Skeletal muscle tissue (tissue), 4 donors: ENCODE data around the gene ARHGAP18. TPM values are rescaled to one million over a fixed set of nuclear protein-coding genes. Genes with fewer than 3 reads are reported as not detected.

ENCODE experiments used
- H3K27ac ChIP-seq: one replicate; pipeline ENCODE4 v1.7.0; 2013; ENCODE audit warnings: mild to moderate bottlenecking, low read depth, low read length, inconsistent platforms
- H3K27me3 ChIP-seq, 3 donors: one replicate each; pipeline ENCODE4 v1.7.0; 2013; ENCODE audit warnings: low read length in 3 of 3; ENCODE audit not compliant: control insufficient read depth in 3 of 3, insufficient read depth in 3 of 3
- H3K36me3 ChIP-seq, 3 donors: one replicate each; pipeline ENCODE4 v1.7.0; 2013; ENCODE audit warnings: low read length in 3 of 3; ENCODE audit not compliant: control insufficient read depth in 3 of 3, insufficient read depth in 3 of 3
- H3K4me1 ChIP-seq, 3 donors: one replicate each; pipeline ENCODE4 v1.7.0; 2013; ENCODE audit warnings: low read length in 3 of 3, mild to moderate bottlenecking in 3 of 3; ENCODE audit not compliant: control insufficient read depth in 3 of 3, insufficient read depth in 3 of 3
- H3K4me3 ChIP-seq, 3 donors: one replicate each; pipeline ENCODE4 v1.7.0; 2013; ENCODE audit warnings: low read length in 3 of 3
- H3K9ac ChIP-seq, 3 donors: one replicate each; pipeline ENCODE4 v1.7.0; 2013; ENCODE audit warnings: low read length in 3 of 3, mild to moderate bottlenecking in 3 of 3, moderate library complexity in 2 of 3, low read depth in 1 of 3
- H3K9me3 ChIP-seq, 3 donors: one replicate each; pipeline ENCODE4 v1.7.0; 2013; ENCODE audit warnings: low read length in 3 of 3; ENCODE audit not compliant: control insufficient read depth in 3 of 3
- total RNA-seq: library from RNA; depleted of rRNA; stranded (reverse); fragments of >200 nt; gene quantifications from one replicate; pipeline ENCODE4 v1.2.3, GENCODE V29; 2014
- donor health status: Osteomylitis.

ARHGAP18 gene
- total RNA-seq, 1 donor from 2014 or later = 12.5 TPM

DNA sequence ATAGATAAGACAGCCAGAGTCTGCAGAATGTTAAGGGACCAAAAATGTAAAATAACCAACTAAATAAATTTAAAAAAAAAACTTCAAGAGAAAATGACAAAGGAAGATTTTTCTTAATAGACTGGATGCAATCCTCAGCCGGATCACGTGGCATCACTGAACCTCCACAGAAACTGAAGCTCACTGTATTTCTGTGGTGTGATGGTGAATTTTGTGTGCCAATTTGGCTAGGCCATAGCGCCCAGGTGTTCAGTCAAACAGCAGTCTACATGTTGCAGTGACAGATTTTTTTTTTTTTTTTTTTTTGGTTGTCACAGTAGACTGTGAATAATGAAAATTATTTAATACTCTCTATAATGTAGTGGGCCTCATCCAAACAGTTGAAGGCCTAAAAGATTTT is 95.5 kb downstream of the ARHGAP18 start:
- Histone ChIP-seq H3K27ac (no peak overlapping the region), H3K4me1 (peaks cover 4 to 9% (median 8%) of the 10 kb centered on the region in 3 donors), H3K9ac (no peak overlapping the region), H3K36me3 (peaks cover 0 to 21% (median 4%) of the 10 kb centered on the region in 3 donors), H3K27me3 (no peaks in the 10 kb centered on the region), H3K4me3 (no peak overlapping the region), H3K9me3 (no peaks in the 10 kb centered on the region)

DNA sequence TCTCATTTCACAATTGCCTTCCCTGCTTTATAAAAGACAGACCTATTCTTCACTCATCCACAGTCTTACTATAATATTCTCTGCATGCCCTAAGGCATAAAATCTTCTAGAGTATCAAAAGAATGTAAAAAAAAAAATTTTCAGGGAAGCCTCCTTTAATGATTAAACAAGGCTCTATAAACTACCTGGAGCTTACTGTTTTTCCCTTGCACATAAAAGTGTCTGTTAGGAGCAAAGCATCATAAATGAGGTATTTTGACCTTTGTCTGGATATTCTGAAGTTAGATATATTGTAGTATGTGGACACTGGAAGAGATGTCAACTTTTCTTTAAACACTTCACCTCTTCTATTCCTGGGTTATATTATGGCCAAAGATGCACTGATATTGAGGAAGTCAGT is 97.5 kb downstream of the ARHGAP18 start:
- Histone ChIP-seq H3K9me3 (no peaks in the 10 kb centered on the region), H3K4me3 (no peak overlapping the region), H3K9ac (no peak overlapping the region), H3K27ac (no peak overlapping the region), H3K27me3 (no peaks in the 10 kb centered on the region), H3K4me1 (peaks cover 4 to 12% (median 8%) of the 10 kb centered on the region in 3 donors), H3K36me3 (peaks cover 0 to 14% (median 4%) of the 10 kb centered on the region in 3 donors)

DNA sequence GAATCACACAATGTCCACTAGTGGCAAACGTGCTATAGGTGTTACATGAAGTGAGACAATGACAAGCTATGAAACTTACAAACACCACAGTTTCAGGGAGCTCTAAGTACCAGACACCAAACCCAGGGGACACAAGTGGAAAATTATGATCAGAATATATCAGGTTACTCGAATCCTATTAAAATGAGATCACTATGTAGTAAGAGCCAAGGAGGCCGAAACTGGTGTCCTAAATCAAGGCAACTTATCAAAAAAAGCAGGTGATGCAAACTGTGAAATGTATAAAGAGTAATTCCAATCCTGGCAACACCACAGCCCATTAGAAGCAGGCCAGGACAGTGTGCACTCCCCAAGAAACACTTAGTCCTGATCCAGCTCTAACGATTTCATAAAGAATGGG is 100.3 kb downstream of the ARHGAP18 start:
- no peaks in the 10 kb centered on the region for H3K9me3 ChIP-seq
- peaks cover 0 to 13% (median 2%) of the 10 kb centered on the region in 3 donors for H3K36me3 ChIP-seq
- no peak overlapping the region for H3K4me3 ChIP-seq
- no peak overlapping the region for H3K9ac ChIP-seq
- H3K27me3 ChIP-seq = no peaks in the 10 kb centered on the region
- peaks cover 4 to 12% (median 8%) of the 10 kb centered on the region in 3 donors for H3K4me1 ChIP-seq
- no peak overlapping the region for H3K27ac ChIP-seq

DNA sequence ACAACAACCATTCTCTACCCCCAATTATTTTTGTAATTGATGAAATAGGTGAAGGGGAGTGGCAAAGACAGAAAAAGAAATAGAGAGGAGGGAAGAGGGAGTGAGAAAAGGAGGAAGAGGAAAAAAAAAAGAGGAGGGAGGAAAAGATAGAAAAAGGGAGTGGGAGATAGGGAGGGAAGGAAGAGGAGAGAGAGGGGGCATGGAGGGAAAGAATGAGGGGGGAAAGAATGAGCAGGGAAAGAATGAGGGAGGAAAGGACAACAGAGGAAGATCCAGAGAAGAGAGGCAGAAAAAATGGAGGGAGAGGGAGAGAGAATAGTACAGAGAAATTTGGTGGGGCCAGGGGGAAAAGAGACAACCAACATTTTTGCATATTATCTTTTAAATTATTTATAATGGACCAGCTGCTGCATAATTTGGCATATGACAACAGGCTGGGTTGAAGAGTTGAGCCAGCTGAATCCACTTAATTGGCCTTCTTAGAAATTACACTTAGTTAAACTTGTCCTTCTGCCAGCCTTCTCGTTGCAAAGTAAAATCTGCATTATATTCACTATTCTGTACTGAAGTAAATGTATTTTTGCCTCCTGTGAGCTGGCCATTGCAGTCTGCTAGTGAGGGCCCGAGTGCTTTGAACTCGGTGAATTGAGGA is 101.0 kb downstream of the ARHGAP18 start:
- Histone ChIP-seq H3K36me3 (peaks cover 0 to 15% (median 0%) of the 10 kb centered on the region in 3 donors), H3K9me3 (no peaks in the 10 kb centered on the region), H3K27ac (peak overlapping the region; percentile 8), H3K4me1 (peaks cover 4 to 12% (median 8%) of the 10 kb centered on the region in 3 donors), H3K4me3 (no peak overlapping the region), H3K27me3 (no peaks in the 10 kb centered on the region), H3K9ac (no peak overlapping the region)

DNA sequence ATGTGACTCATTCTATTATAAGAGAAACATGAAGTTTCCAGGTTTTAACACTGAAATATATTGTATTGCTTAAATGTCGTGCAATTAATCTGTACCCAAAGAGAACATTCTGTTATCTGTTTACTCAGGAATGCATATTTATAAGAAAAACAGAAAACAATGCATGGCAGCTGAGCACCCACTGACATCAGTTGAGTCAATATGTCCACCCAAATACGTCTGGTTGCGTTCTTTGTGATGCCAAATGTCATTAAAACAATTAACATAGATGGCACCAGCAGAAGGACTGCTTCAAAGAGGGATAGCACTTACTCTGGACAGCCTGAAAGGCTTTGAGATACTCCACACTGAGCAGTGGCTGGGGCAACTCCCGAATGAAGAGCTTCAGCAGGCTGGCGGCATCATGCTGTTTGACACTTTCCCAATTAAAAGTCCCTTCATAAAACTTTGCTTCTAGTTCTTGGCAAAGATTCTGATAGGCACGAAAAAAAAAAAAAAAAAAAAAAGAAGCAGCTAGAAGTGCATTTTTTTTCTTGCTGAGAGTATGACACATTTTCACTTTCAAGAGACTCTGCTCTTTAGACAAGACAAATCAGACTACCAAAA is 102.3 kb downstream of the ARHGAP18 start:
- H3K27me3 ChIP-seq = no peaks in the 10 kb centered on the region
- no peak overlapping the region for H3K9ac ChIP-seq
- H3K27ac ChIP-seq = no peak overlapping the region
- H3K4me3 ChIP-seq = no peak overlapping the region
- H3K36me3 ChIP-seq = peaks cover 0 to 15% (median 4%) of the 10 kb centered on the region in 3 donors
- no peaks in the 10 kb centered on the region for H3K9me3 ChIP-seq
- H3K4me1 ChIP-seq = peaks cover 4 to 12% (median 8%) of the 10 kb centered on the region in 3 donors

DNA sequence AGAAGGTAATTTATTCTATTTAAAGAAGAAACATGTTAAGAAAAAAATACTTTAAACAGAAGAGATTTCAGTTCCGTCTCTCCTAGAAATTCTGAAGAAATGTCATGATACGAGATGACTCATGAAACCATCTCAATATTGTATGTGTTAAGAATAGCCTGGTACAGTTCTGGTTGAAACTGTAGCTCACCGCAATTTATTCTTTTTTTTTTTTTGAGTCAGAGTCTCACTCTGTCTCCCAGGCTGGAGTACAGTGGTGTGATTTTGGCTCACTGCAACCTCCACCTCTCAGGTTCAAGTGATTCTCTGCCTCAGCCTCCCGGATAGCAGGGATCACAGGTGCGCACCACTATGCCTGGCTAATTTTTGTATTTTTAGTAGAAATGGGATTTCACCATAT is 103.3 kb downstream of the ARHGAP18 start:
- no peak overlapping the region for H3K9ac ChIP-seq
- no peaks in the 10 kb centered on the region for H3K27me3 ChIP-seq
- no peaks in the 10 kb centered on the region for H3K9me3 ChIP-seq
- H3K27ac ChIP-seq = no peak overlapping the region
- peaks cover 4 to 12% (median 8%) of the 10 kb centered on the region in 3 donors for H3K4me1 ChIP-seq
- peaks cover 0 to 15% (median 4%) of the 10 kb centered on the region in 3 donors for H3K36me3 ChIP-seq
- no peak overlapping the region for H3K4me3 ChIP-seq

DNA sequence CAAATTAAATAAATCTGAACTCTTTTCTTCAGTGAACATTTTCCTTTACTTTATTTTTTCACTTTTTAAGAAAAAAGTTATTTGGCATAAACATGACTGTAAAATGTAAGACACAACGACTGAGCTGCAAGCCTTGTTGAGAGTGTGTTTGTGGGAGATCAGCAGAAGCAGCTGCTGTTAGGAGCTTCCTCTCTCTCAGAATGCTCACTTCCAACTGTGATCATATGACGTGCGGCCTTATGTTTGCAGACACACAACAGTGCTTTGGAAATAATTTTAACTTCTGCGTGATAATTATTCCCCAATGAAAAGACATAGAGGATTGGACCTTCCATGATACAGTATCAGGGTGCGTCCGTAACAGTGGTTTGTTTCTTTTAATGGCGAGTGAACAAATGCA is 104.0 kb downstream of the ARHGAP18 start:
- H3K27ac ChIP-seq = no peak overlapping the region

DNA sequence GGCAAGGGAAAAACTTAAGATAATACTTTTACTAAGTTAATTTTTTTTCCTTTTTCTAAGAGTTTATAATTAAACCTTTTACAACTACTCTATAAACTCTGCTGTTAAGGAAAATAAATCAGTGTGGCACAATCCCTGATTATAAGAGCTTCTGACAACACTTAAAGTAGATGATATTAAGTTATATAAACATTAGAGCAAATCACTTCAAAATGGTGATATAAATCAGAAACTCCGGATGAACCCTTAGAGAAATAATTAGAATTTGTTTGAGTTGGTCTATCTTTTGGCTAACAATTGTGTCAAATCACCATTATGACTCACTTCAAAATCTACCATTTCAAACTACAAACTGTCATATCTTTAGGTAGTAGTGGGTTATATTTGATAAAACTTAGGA is 104.9 kb downstream of the ARHGAP18 start:
- peaks cover 0 to 15% (median 10%) of the 10 kb centered on the region in 3 donors for H3K36me3 ChIP-seq
- H3K9ac ChIP-seq = no peak overlapping the region
- peaks cover 4 to 9% (median 4%) of the 10 kb centered on the region in 3 donors for H3K4me1 ChIP-seq
- no peak overlapping the region for H3K4me3 ChIP-seq
- H3K27ac ChIP-seq = no peak overlapping the region
- no peaks in the 10 kb centered on the region for H3K9me3 ChIP-seq
- no peaks in the 10 kb centered on the region for H3K27me3 ChIP-seq

More for the DNA sequence above, 104.0 kb downstream of the ARHGAP18 start:
- peaks cover 4 to 12% (median 8%) of the 10 kb centered on the region in 3 donors for H3K4me1 ChIP-seq
- H3K4me3 ChIP-seq = no peak overlapping the region
- H3K36me3 ChIP-seq = peaks cover 0 to 17% (median 7%) of the 10 kb centered on the region in 3 donors
- no peaks in the 10 kb centered on the region for H3K27me3 ChIP-seq
- H3K9ac ChIP-seq = no peak overlapping the region
- H3K9me3 ChIP-seq = no peaks in the 10 kb centered on the region

DNA sequence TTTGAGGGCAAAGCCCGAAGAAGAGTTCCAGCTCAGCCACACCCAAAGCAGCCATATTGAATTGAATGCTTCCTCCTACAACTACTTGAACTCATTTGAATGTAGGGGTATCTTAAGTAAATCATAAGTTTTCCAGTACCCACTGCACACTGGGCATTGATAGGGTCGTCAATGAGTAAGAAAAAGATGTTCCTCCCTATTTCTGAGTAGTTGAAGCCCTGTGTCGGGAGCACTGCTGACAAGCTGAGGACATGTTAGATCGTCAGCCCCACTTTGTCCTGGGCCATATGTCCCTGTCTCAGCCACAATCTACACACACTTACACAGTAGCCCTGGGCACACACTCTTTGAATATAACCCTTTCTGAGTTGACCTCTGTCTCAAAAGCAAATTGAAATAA is 105.7 kb downstream of the ARHGAP18 start:
- H3K9me3 ChIP-seq = no peaks in the 10 kb centered on the region
- peaks cover 0 to 2% (median 0%) of the 10 kb centered on the region in 3 donors for H3K4me1 ChIP-seq
- no peak overlapping the region for H3K9ac ChIP-seq
- H3K36me3 ChIP-seq = peaks cover 0 to 15% (median 10%) of the 10 kb centered on the region in 3 donors
- no peaks in the 10 kb centered on the region for H3K27me3 ChIP-seq
- no peak overlapping the region for H3K4me3 ChIP-seq
- no peak overlapping the region for H3K27ac ChIP-seq

DNA sequence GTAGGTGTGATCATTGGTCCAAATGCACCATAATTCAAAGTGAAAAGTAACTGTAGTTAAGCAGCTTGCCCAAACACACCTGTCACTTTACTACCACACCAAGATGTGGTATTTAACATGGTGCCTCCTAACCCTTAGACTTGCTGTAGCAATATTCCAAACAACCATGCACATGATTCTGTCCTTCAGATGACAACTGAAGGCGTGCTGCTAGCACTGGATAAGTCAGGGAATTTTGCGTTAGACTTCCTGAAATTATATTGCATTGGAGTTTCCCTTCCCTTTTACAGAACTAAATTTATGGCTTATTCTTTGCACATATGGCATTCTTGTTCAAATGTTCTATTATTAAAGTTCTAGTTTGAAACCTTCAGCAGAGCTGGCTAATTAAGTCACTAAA is 106.2 kb downstream of the ARHGAP18 start:
- Histone ChIP-seq H3K9me3 (no peaks in the 10 kb centered on the region), H3K9ac (no peak overlapping the region), H3K4me1 (no peaks in the 10 kb centered on the region), H3K27ac (no peak overlapping the region), H3K27me3 (no peaks in the 10 kb centered on the region), H3K4me3 (no peak overlapping the region), H3K36me3 (peaks cover 0 to 15% (median 10%) of the 10 kb centered on the region in 3 donors)
